H1 (cell line): ENCODE measurements around the gene POLA1. TPM values are rescaled to one million over a fixed set of nuclear protein-coding genes. Genes with fewer than 3 reads are reported as not detected.

Experiments used
- CTCF ChIA-PET: fragments of 300-600 bp; sonication (Branson Sonifier 250); formaldehyde crosslinking; loops from one replicate; lab custom pipeline; 2021; ENCODE audit not compliant: partially characterized antibody; lab: Charles Lee
- POLR2A ChIA-PET: fragments of 300-600 bp; sonication (Branson Sonifier 250); formaldehyde crosslinking; loops from one replicate; lab custom pipeline; 2021; ENCODE audit warnings: inconsistent platforms; ENCODE audit not compliant: partially characterized antibody; lab: Charles Lee
- DNase-seq, 2 experiments: peaks; one replicate each; pipeline versions ENCODE4 v3.0.0 to v3.0.0-alpha.2; 2010 to 2022; ENCODE audit warnings: low spot score in 2 of 2, low read depth in 1 of 2, mixed read lengths in 1 of 2
- FAIRE-seq: peaks from 2 replicates; lab custom pipeline; 2011; peaks lifted over from hg19 to GRCh38; lab: Jason Lieb, UNC
- H2AFZ ChIP-seq: 2 replicates; pipeline ENCODE4 v1.8.1; 2012; ENCODE audit warnings: low read length, inconsistent platforms
- H2AK5ac ChIP-seq: 2 replicates; pipeline ENCODE4 v1.6.1; 2013; ENCODE audit warnings: low read depth, low read length
- H2BK120ac ChIP-seq: replicated peaks from 2 replicates; pipeline ENCODE3; 2013; ENCODE audit warnings: low read depth, low read length, inconsistent platforms
- H2BK12ac ChIP-seq: 2 replicates; pipeline ENCODE4 v1.6.1; 2013; ENCODE audit warnings: low read depth, low read length
- H2BK15ac ChIP-seq: 2 replicates; pipeline ENCODE4 v1.6.1; 2013; ENCODE audit warnings: low read length
- H2BK20ac ChIP-seq: 2 replicates; pipeline ENCODE4 v1.6.1; 2013; ENCODE audit warnings: low read length
- H2BK5ac ChIP-seq: 2 replicates; pipeline ENCODE4 v1.6.1; 2013; ENCODE audit warnings: low read depth, low read length
- H3K14ac ChIP-seq: 2 replicates; pipeline ENCODE4 v1.6.1; 2013; ENCODE audit warnings: inconsistent platforms; ENCODE audit not compliant: insufficient read length
- H3K18ac ChIP-seq: 2 replicates; pipeline ENCODE4 v1.6.1; 2013; ENCODE audit warnings: low read length; ENCODE audit errors: extremely low read depth
- H3K23ac ChIP-seq: 2 replicates; pipeline ENCODE4 v1.6.1; 2013; ENCODE audit warnings: inconsistent platforms; ENCODE audit not compliant: insufficient read length
- H3K23me2 ChIP-seq: 2 replicates; pipeline ENCODE4 v1.6.1; 2013; ENCODE audit warnings: low read depth, low read length
- H3K27ac ChIP-seq: 2 replicates; pipeline ENCODE4 v1.6.1; 2011; ENCODE audit warnings: low read depth, low read length, inconsistent platforms
- H3K27me3 ChIP-seq, 4 experiments: replicated peaks in 1 of 4; 1 replicate in 1 of 4; 2 replicates in 3 of 4; pipeline versions ENCODE4 v1.6.1 to v1.8.1; 2011 to 2013; ENCODE audit warnings: low read length in 3 of 4, mild to moderate bottlenecking in 3 of 4, inconsistent platforms in 2 of 4, mixed read lengths in 2 of 4, moderate library complexity in 1 of 4; ENCODE audit not compliant: control insufficient read depth in 3 of 4, insufficient read depth in 3 of 4; ENCODE audit errors: extremely low read depth in 1 of 4
- H3K36me3 ChIP-seq, 4 experiments: 2 replicates each; pipeline versions ENCODE4 v1.6.1 to v1.8.1; 2011 to 2013; ENCODE audit warnings: mild to moderate bottlenecking in 4 of 4, low read length in 3 of 4, moderate library complexity in 2 of 4, control low read depth in 1 of 4, inconsistent platforms in 1 of 4; ENCODE audit not compliant: insufficient read depth in 4 of 4, control insufficient read depth in 2 of 4
- H3K4ac ChIP-seq: replicated peaks from 2 replicates; pipeline ENCODE3; 2013; ENCODE audit warnings: low read length, low read depth, mixed read lengths, inconsistent platforms; ENCODE audit not compliant: insufficient read length
- H3K4me1 ChIP-seq, 4 experiments: replicated peaks in 1 of 4; 1 replicate in 1 of 4; 2 replicates in 3 of 4; pipeline versions ENCODE4 v1.6.1 to v1.8.1; 2011 to 2013; ENCODE audit warnings: low read length in 3 of 4, inconsistent platforms in 2 of 4, mixed read lengths in 1 of 4; ENCODE audit not compliant: insufficient read depth in 4 of 4, control insufficient read depth in 3 of 4
- H3K4me2 ChIP-seq, 2 experiments: 2 replicates each; pipeline versions ENCODE4 v1.6.1 to v1.8.1; 2011 to 2013; ENCODE audit warnings: low read depth in 2 of 2, low read length in 2 of 2, control low read depth in 1 of 2, inconsistent platforms in 1 of 2, mild to moderate bottlenecking in 1 of 2; ENCODE audit not compliant: insufficient read depth in 1 of 2
- H3K4me3 ChIP-seq, 4 experiments: fragments of 200-600, 300-600 bp in 1 of 4; sonication (generic), shearing (Covaris generic), sonication (Bioruptor Twin) in 1 of 4; 2 replicates each; pipeline versions ENCODE4 v1.5.1 to v1.8.1; 2011 to 2016; ENCODE audit warnings: low read length in 4 of 4, low read depth in 3 of 4, control low read depth in 2 of 4, inconsistent platforms in 2 of 4, mild to moderate bottlenecking in 2 of 4, mixed read lengths in 1 of 4, moderate library complexity in 1 of 4; ENCODE audit not compliant: insufficient read depth in 2 of 4; ENCODE audit errors: extremely low read depth in 1 of 4
- H3K56ac ChIP-seq: replicated peaks from 2 replicates; pipeline ENCODE3; 2013; ENCODE audit warnings: low read depth, mild to moderate bottlenecking, mixed read lengths, low read length, inconsistent platforms; ENCODE audit not compliant: insufficient read length
- H3K79me1 ChIP-seq: 2 replicates; pipeline ENCODE4 v1.6.1; 2013; ENCODE audit warnings: low read depth, low read length, control low read depth
- H3K79me2 ChIP-seq, 2 experiments: 2 replicates each; pipeline versions ENCODE4 v1.6.1 to v1.8.1; 2012 to 2013; ENCODE audit warnings: low read length in 2 of 2, mild to moderate bottlenecking in 2 of 2, inconsistent platforms in 1 of 2; ENCODE audit not compliant: insufficient read depth in 2 of 2, control insufficient read depth in 1 of 2
- H3K9ac ChIP-seq, 4 experiments: replicated peaks in 1 of 4; 1 replicate in 1 of 4; 2 replicates in 3 of 4; pipeline versions ENCODE4 v1.6.1 to v1.8.1; 2011 to 2013; ENCODE audit warnings: low read depth in 3 of 4, low read length in 3 of 4, control low read depth in 2 of 4, mild to moderate bottlenecking in 2 of 4, moderate library complexity in 2 of 4, inconsistent platforms in 1 of 4; ENCODE audit errors: extremely low read depth in 1 of 4
- H3K9me3 ChIP-seq, 2 experiments: 2 replicates each; pipeline versions ENCODE4 v1.6.1 to v1.8.1; 2012 to 2013; ENCODE audit warnings: mild to moderate bottlenecking in 2 of 2, moderate library complexity in 2 of 2, control low read depth in 1 of 2, inconsistent platforms in 1 of 2, low read depth in 1 of 2, low read length in 1 of 2, mixed read lengths in 1 of 2; ENCODE audit not compliant: insufficient read depth in 2 of 2
- H4K20me1 ChIP-seq, 2 experiments: replicated peaks in 1 of 2; 2 replicates each; pipeline versions ENCODE3 to v1.8.1; 2011 to 2013; ENCODE audit warnings: inconsistent platforms in 2 of 2, low read length in 2 of 2, mild to moderate bottlenecking in 1 of 2; ENCODE audit not compliant: insufficient read depth in 2 of 2, control insufficient read depth in 1 of 2
- H4K5ac ChIP-seq: 2 replicates; pipeline ENCODE4 v1.6.1; 2013; ENCODE audit warnings: low read length, low read depth, mixed read lengths, inconsistent platforms; ENCODE audit not compliant: insufficient read length
- H4K8ac ChIP-seq: 2 replicates; pipeline ENCODE4 v1.8.0; 2013; ENCODE audit warnings: mild to moderate bottlenecking, moderate library complexity, low read length, inconsistent platforms; ENCODE audit not compliant: insufficient read depth; ENCODE audit errors: extremely low read depth
- H4K91ac ChIP-seq: replicated peaks from 2 replicates; pipeline ENCODE3; 2013; ENCODE audit warnings: low read length, mixed read lengths, inconsistent platforms; ENCODE audit not compliant: insufficient read length
- CBX5 ChIP-seq: fragments of 300-800, 300-1000 bp; sonication (generic); IDR thresholded peaks from 2 replicates; pipeline ENCODE4 v1.7.1; 2016; ENCODE audit warnings: antibody characterized with exemption, low read length, low read depth
- EP300 ChIP-seq, 2 experiments: IDR thresholded peaks; 1 replicate in 1 of 2; 2 replicates in 1 of 2; pipeline ENCODE4 v1.6.1; 2011 to 2012; ENCODE audit warnings: low read depth in 2 of 2, low read length in 2 of 2, mild to moderate bottlenecking in 2 of 2, borderline replicate concordance in 1 of 2, inconsistent platforms in 1 of 2, moderate library complexity in 1 of 2
- JUND ChIP-seq: IDR thresholded peaks from 2 replicates; pipeline ENCODE4 v1.6.1; 2011; ENCODE audit warnings: mild to moderate bottlenecking, improper control_type of control experiment, low read length
- KDM4A ChIP-seq: IDR thresholded peaks from one replicate; pipeline ENCODE4 v1.7.1; 2012; ENCODE audit warnings: low read depth, mild to moderate bottlenecking, moderate library complexity, low read length, inconsistent platforms; ENCODE audit not compliant: severe bottlenecking
- MAX ChIP-seq: IDR thresholded peaks from 2 replicates; pipeline ENCODE4 v1.6.1; 2012; ENCODE audit warnings: inconsistent platforms
- RAD21 ChIP-seq, 2 experiments: IDR thresholded peaks in 1 of 2; conservative IDR thresholded peaks in 1 of 2; 2 replicates each; pipeline ENCODE4 v1.6.1; 2011; ENCODE audit warnings: low read depth in 2 of 2, low read length in 2 of 2, improper control_type of control experiment in 1 of 2, inconsistent platforms in 1 of 2, mild to moderate bottlenecking in 1 of 2, moderate library complexity in 1 of 2
- SP4 ChIP-seq: IDR thresholded peaks from 2 replicates; pipeline ENCODE4 v1.6.1; 2012; ENCODE audit warnings: low read length, inconsistent platforms
- SRF ChIP-seq: IDR thresholded peaks from 2 replicates; pipeline ENCODE4 v1.6.1; 2011; ENCODE audit warnings: mild to moderate bottlenecking, low read depth, low read length, moderate library complexity
- YY1 ChIP-seq: IDR thresholded peaks from 2 replicates; pipeline ENCODE4 v1.6.1; 2011; ENCODE audit warnings: low read depth, mild to moderate bottlenecking, low read length
- WGBS, 2 experiments: shearing (Covaris generic) in 1 of 2; methylation state at CpG; one replicate each; pipeline versions ENCODE4 v1.1.6 to v1.1.7; 2013 to 2015; ENCODE audit warnings: low lambda C conversion rate in 2 of 2, mixed read lengths in 2 of 2, inconsistent platforms in 1 of 2, low coverage in 1 of 2, missing lambda C conversion rate in 1 of 2; ENCODE audit not compliant: insufficient replicate concordance in 2 of 2, insufficient coverage in 1 of 2, insufficient read length in 1 of 2; ENCODE audit errors: extremely low coverage in 1 of 2, missing lambda C conversion rate in 1 of 2; 5-methylcytosine and 5-hydroxymethylcytosine counted together
- polyA plus RNA-seq, 7 experiments: library from polyadenylated mRNA; depleted of rRNA in 3 of 7; stranded (reverse) in 5 of 7; unstranded in 2 of 7; fragments of >200 nt in 5 of 7; fragments of 200-250 nt in 2 of 7; gene quantifications; 1 replicate in 5 of 7; 2 replicates in 1 of 7; 4 replicates in 1 of 7; pipeline versions ENCODE4 v1.2.1 to v1.2.3, GENCODE V29; 2011 to 2013; ENCODE audit warnings: missing spikeins in 2 of 7, mixed read lengths in 2 of 7
- total RNA-seq: library from RNA; stranded (reverse); fragmentation: NEBNext Ultra II Directional; extraction: Animal tissue kit (Norgen Biotek cat#: 25700); gene quantifications from 2 replicates; pipeline ENCODE4 v1.2.1, GENCODE V29; 2021
- TF ChIP-seq, protein P1 (sequence below), 3 experiments: IDR thresholded peaks; 1 replicate in 2 of 3; 2 replicates in 1 of 3; pipeline versions ENCODE4 v1.5.1 to v1.6.1; 2011; ENCODE audit warnings: low read length in 3 of 3, mild to moderate bottlenecking in 3 of 3, inconsistent platforms in 2 of 3, low read depth in 1 of 3, moderate library complexity in 1 of 3; ENCODE audit not compliant: insufficient read depth in 1 of 3; ENCODE audit errors: control extremely low read depth in 1 of 3

The POLA1 gene
- total and polyA plus RNA-seq, 2 of the 8 experiments (the other 6 are each of a cell fraction or from before 2014, with no cell fraction given) = 5.6 to 34.9 TPM

- ChIA-PET CTCF (no interaction called here), POLR2A (no interaction called here)
- H4K8ac ChIP-seq = no peak overlapping the region
- no peak overlapping the region for H4K5ac ChIP-seq
- no peaks in the 10 kb centered on the region for H3K36me3 ChIP-seq
- no peaks in the 10 kb centered on the region for H3K9me3 ChIP-seq
- no peak overlapping the region for H3K14ac ChIP-seq
- no peak overlapping the region for H2BK5ac ChIP-seq
- H3K79me2 ChIP-seq = no peaks in the 10 kb centered on the region
- H3K27me3 ChIP-seq = no peaks in the 10 kb centered on the region
- H2BK20ac ChIP-seq = no peak overlapping the region
- H3K23ac ChIP-seq = no peak overlapping the region
- H4K91ac ChIP-seq = no peak overlapping the region
- no peak overlapping the region for H2BK120ac ChIP-seq
- H3K4me3 ChIP-seq = no peak overlapping the region
- no peak overlapping the region for H2AK5ac ChIP-seq
- H3K9ac ChIP-seq = no peak overlapping the region
- FAIRE-seq (no peak), DNase-seq (no peak)
- H2BK15ac ChIP-seq = no peak overlapping the region
- no peak overlapping the region for H3K56ac ChIP-seq
- no peak overlapping the region for H3K18ac ChIP-seq
- WGBS, 2 experiments = 93% methylated on average over 2 of the region's 2 CpGs; no CpG with 5 or more reads in 1 of the 2 experiments
- H4K20me1 ChIP-seq = no peaks in the 10 kb centered on the region
- no peak overlapping the region for H3K4me2 ChIP-seq
- no peak overlapping the region for H3K4ac ChIP-seq
- no peak overlapping the region for H2AFZ ChIP-seq
- no peak overlapping the region for H3K27ac ChIP-seq
- H3K23me2 ChIP-seq = no peaks in the 10 kb centered on the region
- no peak overlapping the region for H2BK12ac ChIP-seq
- H3K4me1 ChIP-seq = peaks cover 0 to 10% (median 6%) of the 10 kb centered on the region in 4 experiments; a peak in 4 of 7 replicates
- no peaks in the 10 kb centered on the region for H3K79me1 ChIP-seq
- TF ChIP-seq, protein P1, sequence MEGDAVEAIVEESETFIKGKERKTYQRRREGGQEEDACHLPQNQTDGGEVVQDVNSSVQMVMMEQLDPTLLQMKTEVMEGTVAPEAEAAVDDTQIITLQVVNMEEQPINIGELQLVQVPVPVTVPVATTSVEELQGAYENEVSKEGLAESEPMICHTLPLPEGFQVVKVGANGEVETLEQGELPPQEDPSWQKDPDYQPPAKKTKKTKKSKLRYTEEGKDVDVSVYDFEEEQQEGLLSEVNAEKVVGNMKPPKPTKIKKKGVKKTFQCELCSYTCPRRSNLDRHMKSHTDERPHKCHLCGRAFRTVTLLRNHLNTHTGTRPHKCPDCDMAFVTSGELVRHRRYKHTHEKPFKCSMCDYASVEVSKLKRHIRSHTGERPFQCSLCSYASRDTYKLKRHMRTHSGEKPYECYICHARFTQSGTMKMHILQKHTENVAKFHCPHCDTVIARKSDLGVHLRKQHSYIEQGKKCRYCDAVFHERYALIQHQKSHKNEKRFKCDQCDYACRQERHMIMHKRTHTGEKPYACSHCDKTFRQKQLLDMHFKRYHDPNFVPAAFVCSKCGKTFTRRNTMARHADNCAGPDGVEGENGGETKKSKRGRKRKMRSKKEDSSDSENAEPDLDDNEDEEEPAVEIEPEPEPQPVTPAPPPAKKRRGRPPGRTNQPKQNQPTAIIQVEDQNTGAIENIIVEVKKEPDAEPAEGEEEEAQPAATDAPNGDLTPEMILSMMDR (IDR thresholded peaks at IDR 0.05; ENCODE audit: control extremely low read depth in 1 of 3, insufficient read depth in 1 of 3, low read depth in 1 of 3, low read length in 3 of 3) = no peak
- TF ChIP-seq RAD21 (IDR thresholded peaks at IDR 0.05 in 1 of 2, conservative IDR thresholded peaks at IDR 0.05 in 1 of 2; ENCODE audit: low read depth in 2 of 2, low read length in 2 of 2) (no peak), MAX (no peak), SP4 (no peak), YY1 (no peak), CBX5 (no peak), KDM4A (no peak), EP300 (IDR thresholded peaks at IDR 0.05; ENCODE audit: borderline replicate concordance in 1 of 2, low read depth in 2 of 2, low read length in 2 of 2) (no peak), JUND (no peak), SRF (no peak)
Measured at GRCh38 chrX:24651783-24652182, 41.9 kb upstream of the POLA1 start.
